Measurements from ENCODE around the gene ADCY4. TPM values are rescaled to one million over a fixed set of nuclear protein-coding genes. Genes with fewer than 3 reads are reported as not detected.

ADCY4 gene
- total RNA-seq, 1 donor from 2014 or later = 3.3 TPM

- H3K4me1 Mint-ChIP-seq (ENCODE audit: low read depth) = peaks cover 6% of the 10 kb centered on the region
- no peak for DNase-seq (ENCODE audit: low spot score)
- TF ChIP-seq CTCF (IDR thresholded peaks at IDR 0.05) = no peak
Measured at GRCh38 chr14:24314377-24315193, 20.3 kb downstream of the ADCY4 start.

GRCh38 chr14:24313913-24314312, 21.0 kb downstream of the ADCY4 start:
- no peak overlapping the region for H3K27ac Mint-ChIP-seq (ENCODE audit: unreplicated experiment)
- peaks cover 6% of the 10 kb centered on the region for H3K4me1 Mint-ChIP-seq (ENCODE audit: low read depth)
- no peak for DNase-seq (ENCODE audit: low spot score)
- TF ChIP-seq CTCF (IDR thresholded peaks at IDR 0.05) = no peak
- no peaks in the 10 kb centered on the region for H3K27me3 Mint-ChIP-seq (ENCODE audit: low read depth)
- H3K36me3 Mint-ChIP-seq (ENCODE audit: low read depth) = peaks cover 4% of the 10 kb centered on the region
- H3K4me3 Mint-ChIP-seq (ENCODE audit: unreplicated experiment) = no peak overlapping the region
- H3K9me3 Mint-ChIP-seq (ENCODE audit: low read depth) = no peaks in the 10 kb centered on the region

More at GRCh38 chr14:24314377-24315193, 20.3 kb downstream of the ADCY4 start:
- Mint-ChIP-seq H3K9me3 (ENCODE audit: low read depth) (no peaks in the 10 kb centered on the region), H3K4me3 (ENCODE audit: unreplicated experiment) (no peak overlapping the region), H3K36me3 (ENCODE audit: low read depth) (peaks cover 4% of the 10 kb centered on the region), H3K27ac (ENCODE audit: unreplicated experiment) (peak overlapping the region; percentile 4), H3K27me3 (ENCODE audit: low read depth) (peaks cover 5% of the 10 kb centered on the region)

- no peaks in the 10 kb centered on the region for H3K9me3 Mint-ChIP-seq (ENCODE audit: low read depth)
- H3K36me3 Mint-ChIP-seq (ENCODE audit: low read depth) = peaks cover 4% of the 10 kb centered on the region
- H3K27ac Mint-ChIP-seq (ENCODE audit: unreplicated experiment) = no peak overlapping the region
- H3K27me3 Mint-ChIP-seq (ENCODE audit: low read depth) = no peaks in the 10 kb centered on the region
- no peak for TF ChIP-seq CTCF (IDR thresholded peaks at IDR 0.05)
- no peak overlapping the region for H3K4me3 Mint-ChIP-seq (ENCODE audit: unreplicated experiment)
- peaks cover 9% of the 10 kb centered on the region for H3K4me1 Mint-ChIP-seq (ENCODE audit: low read depth)
- DNase-seq (ENCODE audit: low spot score) = no peak
Measured at GRCh38 chr14:24312736-24313507, 21.9 kb downstream of the ADCY4 start.

GRCh38 chr14:24311837-24312615, 22.8 kb downstream of the ADCY4 start:
- no peaks in the 10 kb centered on the region for H3K9me3 Mint-ChIP-seq (ENCODE audit: low read depth)
- H3K4me3 Mint-ChIP-seq (ENCODE audit: unreplicated experiment) = no peak overlapping the region
- DNase-seq (ENCODE audit: low spot score) = no peak
- no peak overlapping the region for H3K27ac Mint-ChIP-seq (ENCODE audit: unreplicated experiment)
- peaks cover 4% of the 10 kb centered on the region for H3K36me3 Mint-ChIP-seq (ENCODE audit: low read depth)
- peaks cover 6% of the 10 kb centered on the region for H3K4me1 Mint-ChIP-seq (ENCODE audit: low read depth)
- no peak for TF ChIP-seq CTCF (IDR thresholded peaks at IDR 0.05)
- no peaks in the 10 kb centered on the region for H3K27me3 Mint-ChIP-seq (ENCODE audit: low read depth)

All from chondrocyte (in vitro differentiated cells).